Neural progenitor cell (in vitro differentiated cells): ENCODE results near the gene AKR1B1.

ENCODE experiments used
- EZH2 ChIP-seq: fragments of 200-600 bp; sonication (generic); IDR thresholded peaks from 2 replicates; pipeline ENCODE4 v1.6.1; 2017; ENCODE audit warnings: antibody characterized with exemption, mild to moderate bottlenecking, moderate library complexity
- TF ChIP-seq, protein P1 (sequence below): fragments of 200-600 bp; sonication (generic); IDR thresholded peaks from 2 replicates; pipeline ENCODE4 v1.5.1; 2017; ENCODE audit warnings: antibody characterized with exemption, mild to moderate bottlenecking

- TF ChIP-seq, protein P1, sequence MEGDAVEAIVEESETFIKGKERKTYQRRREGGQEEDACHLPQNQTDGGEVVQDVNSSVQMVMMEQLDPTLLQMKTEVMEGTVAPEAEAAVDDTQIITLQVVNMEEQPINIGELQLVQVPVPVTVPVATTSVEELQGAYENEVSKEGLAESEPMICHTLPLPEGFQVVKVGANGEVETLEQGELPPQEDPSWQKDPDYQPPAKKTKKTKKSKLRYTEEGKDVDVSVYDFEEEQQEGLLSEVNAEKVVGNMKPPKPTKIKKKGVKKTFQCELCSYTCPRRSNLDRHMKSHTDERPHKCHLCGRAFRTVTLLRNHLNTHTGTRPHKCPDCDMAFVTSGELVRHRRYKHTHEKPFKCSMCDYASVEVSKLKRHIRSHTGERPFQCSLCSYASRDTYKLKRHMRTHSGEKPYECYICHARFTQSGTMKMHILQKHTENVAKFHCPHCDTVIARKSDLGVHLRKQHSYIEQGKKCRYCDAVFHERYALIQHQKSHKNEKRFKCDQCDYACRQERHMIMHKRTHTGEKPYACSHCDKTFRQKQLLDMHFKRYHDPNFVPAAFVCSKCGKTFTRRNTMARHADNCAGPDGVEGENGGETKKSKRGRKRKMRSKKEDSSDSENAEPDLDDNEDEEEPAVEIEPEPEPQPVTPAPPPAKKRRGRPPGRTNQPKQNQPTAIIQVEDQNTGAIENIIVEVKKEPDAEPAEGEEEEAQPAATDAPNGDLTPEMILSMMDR, result no peak
- TF ChIP-seq EZH2, result no peak
Measured at GRCh38 chr7:134483296-134483695, 24.4 kb upstream of the AKR1B1 start.
